ENCODE measurements around the gene KLF2. TPM values are rescaled to one million over a fixed set of nuclear protein-coding genes. Genes with fewer than 3 reads are reported as not detected.

The KLF2 gene
- total RNA-seq, 3 donors from 2014 or later (not counting 1 experiment from before 2014, with no cell fraction given), result 246 to 645 (median 377) TPM

DNA sequence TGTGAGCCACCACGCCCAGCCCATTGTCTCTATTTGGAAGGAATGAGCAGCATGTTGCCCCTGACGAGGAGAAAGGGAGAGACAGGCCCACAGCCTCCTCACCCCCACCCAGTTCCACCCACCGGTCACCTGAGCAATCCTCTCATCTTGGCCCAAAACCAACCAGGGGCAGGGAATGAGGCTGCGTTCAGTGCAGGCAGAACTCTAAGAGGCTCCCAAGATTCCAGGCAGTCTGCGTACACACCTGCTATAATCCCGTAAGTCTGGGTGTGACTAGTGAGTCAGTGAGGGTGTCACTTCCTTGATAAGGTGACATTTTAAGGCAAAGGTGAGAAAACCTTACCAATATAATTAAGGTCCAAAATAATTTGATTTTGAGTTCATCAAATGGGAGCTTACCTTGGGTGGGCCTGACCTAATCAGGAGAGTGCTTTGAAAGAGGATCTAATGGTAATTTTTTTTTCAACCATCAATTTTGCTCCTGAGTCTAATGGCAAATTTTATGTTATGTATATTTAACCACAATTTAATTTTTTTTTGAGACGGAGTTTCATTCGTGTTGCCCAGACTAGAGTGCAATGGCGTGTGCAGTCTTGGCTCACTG lies 26.9 kb upstream of the KLF2 start:
- no peak overlapping the region for H3K4me3 Mint-ChIP-seq

DNA sequence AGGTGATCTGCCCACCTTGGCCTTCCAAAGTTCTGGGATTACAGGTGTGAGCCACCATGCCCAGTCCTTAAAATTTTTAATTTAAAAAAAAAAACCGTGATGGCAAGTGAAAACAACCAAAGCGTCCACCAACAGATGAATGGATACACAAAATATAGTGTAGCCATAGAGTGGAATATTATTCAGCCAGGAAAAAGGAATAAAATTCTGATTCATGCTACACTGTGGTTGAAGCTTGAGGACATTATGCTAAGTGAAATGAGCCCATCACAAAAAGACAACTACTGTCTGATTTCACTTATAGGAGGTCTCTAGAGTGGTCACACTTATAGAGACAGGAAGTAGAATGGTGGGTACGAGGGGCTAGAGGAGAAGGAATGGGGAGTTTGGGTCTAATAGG lies 26.3 kb upstream of the KLF2 start:
- intact Hi-C loops (cut with micrococcal nuclease), result no loop called here
- ATAC-seq, result no peak
- no peaks in the 10 kb centered on the region for H3K9me3 ChIP-seq (ENCODE audit: control insufficient read depth, insufficient read depth, low read length)
- no peaks in the 10 kb centered on the region for H3K27me3 ChIP-seq (ENCODE audit: control insufficient read depth, insufficient read depth, low read length)
- peaks cover 2% of the 10 kb centered on the region for H3K4me1 ChIP-seq (ENCODE audit: control insufficient read depth, insufficient read depth, low read length)
- no peaks in the 10 kb centered on the region for H3K36me3 ChIP-seq (ENCODE audit: control insufficient read depth, insufficient read depth, low read length)
- WGBS (ENCODE audit: insufficient coverage), result 100% methylated on average over 2 of the region's 3 CpGs
- DNase-seq, result no peak
- no peak overlapping the region for H3K4me3 ChIP-seq (ENCODE audit: low read length)
- Mint-ChIP-seq H3K36me3 (no peaks in the 10 kb centered on the region), H3K27ac (no peak overlapping the region), H3K27me3 (ENCODE audit: low read depth in 2 of 2) (peaks cover 0 to 2% of the 10 kb centered on the region in 2 donors), H3K4me1 (no peaks in the 10 kb centered on the region), H3K9me3 (no peaks in the 10 kb centered on the region), H3K4me3 (no peak overlapping the region)
- no peak overlapping the region for H3K27ac ChIP-seq (ENCODE audit: low read length)
- TF ChIP-seq, protein P1, sequence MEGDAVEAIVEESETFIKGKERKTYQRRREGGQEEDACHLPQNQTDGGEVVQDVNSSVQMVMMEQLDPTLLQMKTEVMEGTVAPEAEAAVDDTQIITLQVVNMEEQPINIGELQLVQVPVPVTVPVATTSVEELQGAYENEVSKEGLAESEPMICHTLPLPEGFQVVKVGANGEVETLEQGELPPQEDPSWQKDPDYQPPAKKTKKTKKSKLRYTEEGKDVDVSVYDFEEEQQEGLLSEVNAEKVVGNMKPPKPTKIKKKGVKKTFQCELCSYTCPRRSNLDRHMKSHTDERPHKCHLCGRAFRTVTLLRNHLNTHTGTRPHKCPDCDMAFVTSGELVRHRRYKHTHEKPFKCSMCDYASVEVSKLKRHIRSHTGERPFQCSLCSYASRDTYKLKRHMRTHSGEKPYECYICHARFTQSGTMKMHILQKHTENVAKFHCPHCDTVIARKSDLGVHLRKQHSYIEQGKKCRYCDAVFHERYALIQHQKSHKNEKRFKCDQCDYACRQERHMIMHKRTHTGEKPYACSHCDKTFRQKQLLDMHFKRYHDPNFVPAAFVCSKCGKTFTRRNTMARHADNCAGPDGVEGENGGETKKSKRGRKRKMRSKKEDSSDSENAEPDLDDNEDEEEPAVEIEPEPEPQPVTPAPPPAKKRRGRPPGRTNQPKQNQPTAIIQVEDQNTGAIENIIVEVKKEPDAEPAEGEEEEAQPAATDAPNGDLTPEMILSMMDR (IDR thresholded peaks at IDR 0.05), result no peak

More for the DNA sequence above, 26.9 kb upstream of the KLF2 start:
- WGBS (ENCODE audit: insufficient coverage), result 87% methylated on average over 9 of the region's 9 CpGs
- DNase-seq (no peak), ATAC-seq (no peak)
- no peak overlapping the region for H3K4me3 ChIP-seq (ENCODE audit: low read length)
- H3K27ac Mint-ChIP-seq, result no peak overlapping the region
- H3K4me1 ChIP-seq (ENCODE audit: control insufficient read depth, insufficient read depth, low read length), result peaks cover 2% of the 10 kb centered on the region
- no peaks in the 10 kb centered on the region for H3K36me3 ChIP-seq (ENCODE audit: control insufficient read depth, insufficient read depth, low read length)
- peaks cover 0 to 2% of the 10 kb centered on the region in 2 donors for H3K27me3 Mint-ChIP-seq (ENCODE audit: low read depth in 2 of 2)
- TF ChIP-seq, protein P1 (IDR thresholded peaks at IDR 0.05), result no peak
- H3K9me3 ChIP-seq (ENCODE audit: control insufficient read depth, insufficient read depth, low read length), result no peaks in the 10 kb centered on the region
- intact Hi-C loops (cut with micrococcal nuclease), result no loop called here
- H3K4me1 Mint-ChIP-seq, result no peaks in the 10 kb centered on the region
- H3K36me3 Mint-ChIP-seq, result no peaks in the 10 kb centered on the region
- H3K9me3 Mint-ChIP-seq, result no peaks in the 10 kb centered on the region
- no peak overlapping the region for H3K27ac ChIP-seq (ENCODE audit: low read length)
- no peaks in the 10 kb centered on the region for H3K27me3 ChIP-seq (ENCODE audit: control insufficient read depth, insufficient read depth, low read length)

- Histone ChIP-seq H3K36me3 (ENCODE audit: control insufficient read depth, insufficient read depth, low read length) (no peaks in the 10 kb centered on the region), H3K27me3 (ENCODE audit: control insufficient read depth, insufficient read depth, low read length) (no peaks in the 10 kb centered on the region), H3K4me1 (ENCODE audit: control insufficient read depth, insufficient read depth, low read length) (peaks cover 2% of the 10 kb centered on the region), H3K27ac (ENCODE audit: low read length) (no peak overlapping the region), H3K4me3 (ENCODE audit: low read length) (no peak overlapping the region), H3K9me3 (ENCODE audit: control insufficient read depth, insufficient read depth, low read length) (no peaks in the 10 kb centered on the region)
- Mint-ChIP-seq H3K4me3 (no peak overlapping the region), H3K27ac (no peak overlapping the region), H3K4me1 (no peaks in the 10 kb centered on the region), H3K9me3 (no peaks in the 10 kb centered on the region), H3K36me3 (no peaks in the 10 kb centered on the region), H3K27me3 (ENCODE audit: low read depth in 2 of 2) (no peaks in the 10 kb centered on the region)
- ATAC-seq, result no peak
- intact Hi-C loops (cut with micrococcal nuclease), result no loop called here
- TF ChIP-seq, protein P1 (IDR thresholded peaks at IDR 0.05), result no peak
- no peak for DNase-seq
- 85% methylated on average over 25 of the region's 25 CpGs for WGBS (ENCODE audit: insufficient coverage)
Observed at GRCh38 chr19:16301999-16302694, 22.5 kb upstream of the KLF2 start.

Measured in natural killer cell (primary cell).